ENCODE measurements around the gene NFASC. TPM values are rescaled to one million over a fixed set of nuclear protein-coding genes. Genes with fewer than 3 reads are reported as not detected.

Gene NFASC
- total RNA-seq, 1 donor from 2014 or later: 2.7 TPM

GRCh38 chr1:204979306-204979705 lies 108.6 kb downstream of the NFASC start:
- DNase-seq (ENCODE audit: low spot score) (no peak), ATAC-seq (no peak)

GRCh38 chr1:204979891-204980649 lies 109.4 kb downstream of the NFASC start:
- DNase-seq (ENCODE audit: low spot score) (no peak), ATAC-seq (no peak)

GRCh38 chr1:204980840-204981405 lies 110.3 kb downstream of the NFASC start:
- ATAC-seq (no peak), DNase-seq (ENCODE audit: low spot score) (no peak)

DNA sequence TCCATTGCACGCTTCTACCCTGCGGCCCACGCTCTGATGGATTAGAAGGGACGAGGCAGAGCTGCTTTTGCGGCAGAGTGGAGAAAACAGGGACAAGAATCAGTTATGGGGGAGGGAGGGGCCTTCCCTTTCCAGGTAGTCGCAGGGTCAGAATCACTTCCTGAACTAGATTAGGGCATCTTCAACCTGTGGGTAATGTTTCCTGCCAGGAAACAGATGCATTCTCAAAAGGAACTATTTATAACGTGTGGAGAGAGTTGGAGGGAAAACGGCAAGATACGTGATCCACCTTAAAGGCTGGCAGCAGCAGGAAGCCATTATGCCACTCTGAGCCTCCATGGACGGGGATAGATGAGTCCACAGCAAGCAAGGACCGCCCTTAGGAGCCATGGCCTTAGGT lies 112.5 kb downstream of the NFASC start:
- no peak for DNase-seq (ENCODE audit: low spot score)
- no peak for ATAC-seq

DNA sequence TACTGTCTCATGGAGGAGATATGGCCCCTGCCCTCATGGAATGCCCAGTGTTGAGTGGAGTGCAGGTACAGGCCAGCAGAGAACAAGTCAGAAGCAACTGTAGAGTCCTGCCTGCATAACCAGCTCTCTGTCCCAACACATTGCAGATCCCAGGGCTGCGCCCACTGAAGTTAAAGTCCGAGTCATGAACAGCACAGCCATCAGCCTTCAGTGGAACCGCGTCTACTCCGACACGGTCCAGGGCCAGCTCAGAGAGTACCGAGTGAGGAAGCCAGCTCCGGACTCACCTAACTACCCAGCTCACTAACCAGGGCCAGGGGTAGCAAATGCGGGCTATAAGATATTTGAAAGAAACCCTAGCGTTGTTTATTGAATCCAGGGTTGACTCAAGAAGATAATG lies 113.2 kb downstream of the NFASC start:
- no peak for ATAC-seq
- no peak for DNase-seq (ENCODE audit: low spot score)

GRCh38 chr1:204984499-204984898 lies 113.8 kb downstream of the NFASC start:
- ATAC-seq (no peak), DNase-seq (ENCODE audit: low spot score) (no peak)

DNA sequence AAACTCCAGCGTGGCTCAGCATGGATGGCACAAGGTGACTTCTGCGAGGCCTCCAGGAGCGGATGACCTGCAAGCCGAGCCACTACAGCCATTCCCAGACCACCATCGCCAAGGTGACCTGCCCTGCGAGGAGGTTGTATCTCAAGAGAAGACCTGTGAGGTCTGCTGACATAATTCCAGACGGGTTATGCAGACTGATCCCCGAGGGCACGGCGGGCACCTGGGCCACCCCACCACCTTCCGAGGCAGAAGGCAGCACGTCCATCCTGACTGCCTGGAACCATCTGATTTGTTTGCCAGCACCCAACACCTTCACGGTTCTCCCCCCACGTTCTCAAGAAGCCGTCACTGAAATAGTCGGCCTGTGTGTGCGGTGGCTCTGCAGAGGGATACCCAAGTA lies 115.5 kb downstream of the NFASC start:
- DNase-seq (ENCODE audit: low spot score) (no peak), ATAC-seq (no peak)

DNA sequence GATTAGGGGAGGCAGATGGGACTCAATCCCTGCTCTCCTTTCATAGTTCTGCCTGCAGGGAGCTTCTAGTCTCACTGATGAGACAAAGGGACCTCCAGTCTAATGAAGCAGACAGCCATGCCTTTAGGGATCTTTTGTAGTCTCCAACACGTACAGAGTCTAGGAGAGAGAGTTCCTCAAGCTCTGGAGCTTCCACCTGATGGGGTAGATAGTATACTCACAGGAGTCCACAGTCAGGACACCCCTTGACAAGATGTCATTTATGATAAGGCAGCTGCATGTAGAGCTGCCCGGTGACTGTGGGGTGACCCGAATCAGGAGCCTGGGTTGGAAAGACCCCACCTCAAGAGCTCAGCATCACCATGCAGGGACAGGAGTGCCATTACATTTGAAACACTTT lies 117.0 kb downstream of the NFASC start:
- ATAC-seq (no peak), DNase-seq (ENCODE audit: low spot score) (no peak)

- DNase-seq (ENCODE audit: low spot score) (no peak), ATAC-seq (no peak)
These were observed 117.5 kb downstream of the NFASC start for GRCh38 chr1:204988196-204988595.

DNA sequence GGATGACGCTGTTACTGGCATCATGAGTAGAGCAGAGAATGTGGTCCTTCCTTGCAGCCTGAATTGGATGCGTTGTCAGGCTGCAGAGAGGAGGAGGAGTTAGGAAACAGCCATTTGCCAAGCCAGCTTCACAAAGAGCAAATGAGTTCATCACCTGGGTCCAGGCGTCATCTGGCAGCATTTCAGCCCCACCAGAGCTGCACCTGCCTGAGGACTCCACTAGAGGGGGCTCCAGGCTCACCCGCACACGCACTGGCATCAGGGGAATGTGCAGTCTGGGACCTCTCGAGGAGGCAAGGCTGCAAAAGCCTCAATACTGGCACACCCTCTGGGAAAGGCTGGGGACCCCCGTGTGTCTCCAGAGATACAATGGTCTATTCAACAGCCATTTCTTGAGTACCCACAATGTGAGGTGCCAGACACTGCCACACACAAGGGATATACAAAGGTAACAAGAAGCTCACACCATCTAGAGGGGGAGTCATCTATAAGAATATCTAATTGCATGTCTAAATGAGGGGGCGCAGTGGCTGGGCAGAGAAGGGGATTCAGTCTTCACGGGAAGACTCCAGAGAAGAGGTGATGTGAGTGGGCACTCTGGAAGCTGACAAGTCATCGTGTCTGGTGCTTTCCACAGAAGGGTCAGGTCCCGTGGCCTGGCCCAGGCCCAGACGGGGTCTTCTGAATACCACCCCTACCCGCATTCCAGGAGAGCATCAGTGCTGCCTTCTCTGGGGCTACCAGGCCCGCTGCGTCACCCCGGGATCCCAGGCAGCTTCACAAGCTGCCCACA lies 118.8 kb downstream of the NFASC start:
- DNase-seq (ENCODE audit: low spot score): peak; percentile 91
- ATAC-seq: peak; percentile 96

- ATAC-seq (no peak), DNase-seq (ENCODE audit: low spot score) (no peak)
These were observed 119.5 kb downstream of the NFASC start for GRCh38 chr1:204990059-204990664.

GRCh38 chr1:204990721-204991341 lies 120.2 kb downstream of the NFASC start:
- ATAC-seq: peak; percentile 48
- DNase-seq (ENCODE audit: low spot score): peak; percentile 66

- DNase-seq (ENCODE audit: low spot score) (no peak), ATAC-seq (no peak)
These were observed 120.7 kb downstream of the NFASC start for GRCh38 chr1:204991342-204991844.

DNA sequence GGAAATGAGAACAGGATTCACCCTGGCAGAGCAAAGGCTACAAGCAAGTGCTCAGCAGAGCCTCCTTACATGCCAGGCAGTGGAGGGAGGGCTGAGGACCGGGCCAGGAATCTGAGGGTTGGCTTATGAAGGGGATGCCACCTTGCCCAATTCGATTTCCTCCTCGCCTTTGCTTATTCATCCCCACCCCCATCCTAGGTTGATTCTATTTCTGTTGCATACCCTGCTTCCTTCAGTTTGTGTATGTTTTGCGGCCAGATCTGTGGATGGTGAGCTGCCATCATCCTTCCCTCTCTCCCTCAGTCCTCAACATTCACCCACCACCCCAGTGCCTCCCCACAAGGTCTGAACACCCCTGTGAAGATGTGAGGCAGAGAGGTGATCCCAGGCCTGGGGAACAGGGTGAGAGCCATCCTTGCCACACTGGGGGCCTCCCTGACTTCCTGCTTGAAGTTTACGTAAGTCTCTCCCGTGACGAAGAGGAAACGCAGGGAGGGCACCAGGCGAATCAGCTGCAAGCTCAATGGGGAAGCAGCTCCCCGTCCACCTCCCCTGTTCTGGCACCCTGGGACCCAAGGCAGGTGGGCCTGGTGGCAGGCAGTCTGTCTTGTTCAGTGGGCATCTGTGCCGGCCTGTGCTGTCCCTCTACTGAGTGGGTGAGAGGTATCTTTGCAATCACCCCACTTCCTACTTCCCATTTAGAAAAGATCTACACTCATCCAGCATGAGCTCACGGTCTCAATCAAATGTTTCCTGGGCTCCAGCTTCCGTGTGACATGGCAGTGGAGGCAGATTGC lies 121.7 kb downstream of the NFASC start:
- ATAC-seq: no peak
- no peak for DNase-seq (ENCODE audit: low spot score)

DNA sequence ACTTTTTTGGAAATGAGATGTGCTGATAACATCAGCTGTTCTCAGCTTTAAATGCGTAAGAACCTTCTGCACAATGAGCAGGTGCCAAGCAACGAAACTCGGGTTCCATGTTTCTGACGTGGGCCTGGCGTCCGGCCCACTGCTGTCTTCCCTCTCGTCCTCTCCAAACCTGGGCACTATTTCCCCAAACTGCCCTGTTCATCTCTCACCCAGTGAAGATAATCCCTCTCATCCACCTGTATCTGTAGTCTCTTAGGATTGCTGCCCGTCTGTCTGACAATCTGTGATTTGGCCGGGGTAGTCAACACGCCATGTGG lies 122.3 kb downstream of the NFASC start:
- ATAC-seq: no peak
- no peak for DNase-seq (ENCODE audit: low spot score)

GRCh38 chr1:204994086-204994862 lies 123.6 kb downstream of the NFASC start:
- DNase-seq (ENCODE audit: low spot score): no peak
- ATAC-seq: peak; percentile 53

DNA sequence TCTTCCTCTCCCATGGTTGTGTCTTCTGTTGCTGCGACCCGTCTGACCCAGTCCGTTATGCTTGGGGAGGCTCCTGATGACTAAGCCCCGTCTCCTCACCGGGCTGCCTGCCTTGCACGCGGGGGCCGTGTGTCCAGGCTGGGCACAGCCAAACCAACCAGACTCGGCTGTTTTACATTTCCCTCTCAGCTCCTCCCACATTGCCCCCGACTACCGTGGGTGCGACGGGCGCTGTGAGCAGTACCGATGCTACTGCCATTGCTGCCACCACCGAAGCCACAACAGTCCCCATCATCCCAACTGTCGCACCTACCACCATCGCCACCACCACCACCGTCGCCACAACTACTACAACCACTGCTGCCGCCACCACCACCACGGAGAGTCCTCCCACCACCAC lies 126.3 kb downstream of the NFASC start:
- DNase-seq (ENCODE audit: low spot score) (no peak), ATAC-seq (no peak)

DNA sequence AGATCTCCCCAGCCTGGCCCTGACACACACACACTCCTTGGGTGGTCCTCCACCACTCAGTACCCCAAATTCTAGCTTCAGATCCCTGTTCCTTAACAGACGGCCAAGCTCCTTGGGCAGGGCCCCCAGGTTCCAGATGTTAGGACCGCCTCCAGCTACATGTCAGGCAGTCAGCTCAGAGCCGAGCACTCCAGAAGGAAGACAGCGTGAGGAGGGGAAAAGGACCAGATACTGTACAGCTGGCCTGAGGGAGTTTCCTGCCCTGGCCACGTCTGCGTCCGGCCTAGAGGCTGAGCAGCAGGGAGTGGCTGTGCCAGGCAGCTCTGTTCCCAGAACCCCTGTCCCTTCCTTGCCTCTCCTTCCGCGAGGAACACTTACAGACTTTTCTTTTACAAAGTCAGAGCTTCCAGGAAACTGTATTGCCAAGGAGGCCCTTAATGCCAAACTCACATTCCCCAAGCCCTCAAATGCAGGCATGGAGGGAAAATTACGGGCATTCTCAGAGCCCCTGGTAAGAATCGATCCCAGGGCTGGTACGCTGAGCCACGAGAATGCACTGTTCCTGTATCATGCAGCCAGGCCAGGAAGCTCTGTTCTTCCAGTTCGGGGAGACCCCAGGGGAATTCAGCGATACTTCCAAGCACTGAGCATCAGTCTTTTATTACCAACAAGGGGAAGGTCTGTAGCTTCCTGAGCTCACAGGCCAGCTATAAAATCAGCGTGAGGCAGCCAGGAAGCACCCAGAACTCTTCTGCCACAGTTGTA lies 127.1 kb downstream of the NFASC start:
- ATAC-seq (no peak), DNase-seq (ENCODE audit: low spot score) (no peak)

DNA sequence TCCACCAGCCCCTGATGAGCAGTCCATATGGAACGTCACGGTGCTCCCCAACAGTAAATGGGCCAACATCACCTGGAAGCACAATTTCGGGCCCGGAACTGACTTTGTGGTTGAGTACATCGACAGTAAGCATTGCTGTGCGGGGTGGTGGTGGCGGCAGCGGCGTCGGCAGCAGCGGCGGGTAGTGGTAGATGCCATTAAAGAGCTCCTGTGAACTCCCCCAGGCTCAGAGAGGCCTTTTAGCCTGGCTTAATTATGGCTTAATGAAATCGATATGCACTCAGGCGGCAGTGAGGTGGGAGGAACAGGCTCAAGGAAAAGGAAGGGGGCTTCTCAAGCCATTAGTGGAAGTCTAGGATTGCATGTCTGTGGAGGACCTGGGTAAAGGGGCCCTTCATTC lies 130.5 kb downstream of the NFASC start:
- DNase-seq (ENCODE audit: low spot score) (no peak), ATAC-seq (no peak)
